NCI-H345 treated with DMSO at 0.1 percent for 48 hours (cell line): ENCODE measurements around the gene NRTN.
"Not testable (repeated sequence)": the region's sequence is repeated elsewhere in the genome, so short reads cannot be mapped to it uniquely, and the experiment has no call there.

Experiments used
- DNase-seq: peaks from one replicate; lab custom pipeline; 2025; ENCODE audit not compliant: unreplicated experiment; lab: John Stamatoyannopoulos, UW

NRTN gene, protein sequence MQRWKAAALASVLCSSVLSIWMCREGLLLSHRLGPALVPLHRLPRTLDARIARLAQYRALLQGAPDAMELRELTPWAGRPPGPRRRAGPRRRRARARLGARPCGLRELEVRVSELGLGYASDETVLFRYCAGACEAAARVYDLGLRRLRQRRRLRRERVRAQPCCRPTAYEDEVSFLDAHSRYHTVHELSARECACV

DNA sequence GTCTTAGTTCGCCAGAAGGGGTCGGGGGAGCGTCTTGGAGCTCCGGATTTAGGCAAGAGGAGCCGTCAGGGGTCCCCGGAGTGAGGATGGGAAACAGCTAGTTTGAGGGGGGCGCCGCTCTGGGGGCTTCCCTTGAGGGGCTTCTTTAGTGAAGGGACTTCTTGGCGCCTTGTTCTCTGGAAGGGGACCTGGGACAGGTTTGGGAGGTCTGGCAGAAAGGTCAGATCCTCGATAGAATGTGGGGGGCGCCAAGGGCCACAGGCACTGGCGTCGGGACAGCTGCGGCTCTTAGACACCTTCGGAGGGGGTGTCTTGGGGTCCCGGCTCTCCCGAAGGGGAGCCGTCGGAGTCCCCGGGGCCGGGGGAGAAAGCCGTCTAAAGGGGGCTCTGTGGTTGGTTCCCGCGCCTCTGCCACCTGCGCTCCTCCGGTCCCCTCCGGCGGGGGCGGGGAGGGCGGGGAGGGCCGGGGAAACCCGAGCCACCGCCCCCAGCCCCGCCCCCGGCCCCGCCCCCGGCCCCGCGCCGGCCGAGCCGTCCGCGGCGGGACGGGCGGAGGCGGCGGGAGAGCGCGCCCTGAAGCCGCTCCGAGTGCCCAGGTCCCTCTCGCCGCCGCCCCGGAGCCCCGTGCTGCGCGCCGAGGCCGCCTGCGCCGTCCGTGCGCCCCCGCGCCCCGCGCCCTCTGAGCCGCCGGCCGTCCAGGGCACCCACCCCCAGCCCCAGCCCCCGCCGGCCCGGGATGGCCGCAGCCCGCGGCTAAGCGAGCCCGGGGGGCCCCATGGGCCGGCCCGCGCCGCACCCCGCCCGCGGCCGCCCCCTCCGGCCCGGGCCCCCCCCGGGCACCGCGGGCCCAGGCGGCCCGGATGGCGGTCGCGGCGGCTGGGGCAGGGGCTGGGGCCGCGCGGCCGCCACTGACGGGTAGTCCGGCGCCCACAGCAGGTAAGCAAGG, at the start of gene NRTN:
NRTN (plus strand) TSS at position 552 of the 946 bp plus-strand sequence. CDS start 19,099 bp downstream, outside the sequence.
- peak; percentile 56 for DNase-seq

DNA sequence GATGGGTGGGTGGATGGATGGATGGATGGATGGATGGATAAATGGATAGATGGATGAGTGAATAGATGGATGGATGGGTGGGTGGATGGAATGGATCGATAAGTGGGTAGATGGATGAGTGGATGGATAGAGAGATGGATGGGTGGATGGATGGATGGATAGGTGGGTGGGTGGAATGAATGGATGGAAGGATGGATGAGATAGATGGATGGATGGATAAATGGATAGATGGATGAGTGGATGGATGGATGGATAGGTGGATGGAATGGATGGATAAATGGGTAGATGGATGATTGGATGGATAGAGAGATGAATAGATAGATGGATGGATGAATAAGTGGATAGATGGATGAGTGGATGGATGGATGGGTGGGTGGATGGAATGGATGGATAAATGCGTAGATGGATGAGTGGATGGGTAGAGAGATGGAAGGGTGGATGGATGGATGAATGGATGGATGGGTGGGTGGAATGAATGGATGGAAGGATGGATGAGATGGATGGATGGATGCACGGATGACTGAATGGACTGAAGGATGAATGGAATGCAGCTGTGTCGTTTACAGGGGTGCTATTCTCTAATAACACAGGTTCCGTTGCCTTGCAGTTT, 42.2 kb upstream of the NRTN start:
- DNase-seq, result no peak

DNA sequence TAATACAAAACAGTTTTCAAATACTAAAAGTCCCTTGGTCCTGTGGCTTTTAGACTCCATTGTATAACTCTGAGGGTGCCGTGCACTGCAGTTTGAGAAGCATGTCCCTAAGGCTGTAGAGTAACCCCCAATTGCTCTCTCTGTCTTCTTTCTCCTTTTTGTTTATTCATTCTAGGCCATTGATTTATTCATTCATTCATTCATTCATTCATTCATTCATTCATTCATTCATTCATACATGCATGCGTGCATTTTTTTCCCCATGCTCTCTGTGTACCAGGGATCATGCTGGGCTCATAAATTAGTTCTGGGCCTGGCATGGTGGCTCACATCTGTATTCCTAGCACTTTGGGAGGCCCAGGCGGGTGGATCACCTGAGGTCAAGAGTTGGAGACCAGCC, 39.6 kb upstream of the NRTN start:
- no peak for DNase-seq

GRCh38 chr19:5767949-5768348, 36.9 kb upstream of the NRTN start:
- no peak for DNase-seq

DNA sequence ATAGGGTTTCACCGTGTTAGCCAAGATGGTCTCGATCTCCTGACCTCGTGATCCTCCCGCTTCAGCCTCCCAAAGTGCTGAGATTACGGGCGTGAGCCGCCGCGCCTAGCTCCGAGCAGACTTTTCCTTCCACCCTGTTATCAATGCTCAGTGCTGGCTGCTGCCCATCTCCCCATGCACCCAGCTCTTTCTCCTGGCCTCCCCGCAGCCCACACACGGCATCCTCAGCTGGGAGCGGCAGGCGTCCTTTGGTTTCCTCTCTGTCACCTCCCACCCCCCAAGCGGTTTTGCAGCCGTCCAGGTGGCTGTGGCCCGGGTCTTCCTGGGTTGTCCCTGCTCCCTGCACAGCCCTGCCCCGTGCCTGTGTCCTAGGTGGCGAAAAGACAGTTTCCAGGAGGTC, 32.5 kb upstream of the NRTN start:
- no peak for DNase-seq

GRCh38 chr19:5773276-5773675, 31.6 kb upstream of the NRTN start:
- no peak for DNase-seq

- DNase-seq, result no peak
Measured at GRCh38 chr19:5774921-5775320, 29.9 kb upstream of the NRTN start.

DNA sequence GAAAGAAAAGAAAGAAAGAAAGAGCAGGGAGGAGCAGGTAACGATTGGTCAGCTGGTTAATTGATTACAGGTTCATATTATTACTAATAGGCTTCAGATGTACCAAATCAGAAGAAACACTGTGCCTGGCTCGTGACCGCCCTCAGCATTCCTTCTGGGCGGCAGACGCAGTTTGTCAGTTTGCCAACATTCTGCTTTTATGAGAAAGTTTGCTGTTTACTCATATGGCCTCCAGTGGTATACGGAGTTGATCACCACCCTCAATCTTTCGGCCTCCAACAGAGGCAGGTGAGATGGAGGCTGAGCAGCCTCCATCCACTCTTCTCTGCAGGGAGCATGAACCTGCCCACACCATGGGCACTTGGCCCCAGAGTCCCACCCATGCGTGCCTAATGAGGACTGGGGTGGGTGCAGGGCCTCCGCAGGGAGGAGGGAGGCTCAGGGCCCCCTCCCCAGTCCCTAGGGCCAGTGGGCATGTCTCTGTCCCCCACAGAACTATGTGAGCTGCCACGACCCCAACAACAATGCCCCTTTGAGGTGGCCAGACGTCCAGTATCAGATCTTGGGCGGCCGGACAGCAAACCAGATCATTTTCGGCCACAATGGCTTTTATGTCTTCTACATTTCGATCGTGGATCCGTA, 29.1 kb upstream of the NRTN start:
- DNase-seq, result no peak

DNA sequence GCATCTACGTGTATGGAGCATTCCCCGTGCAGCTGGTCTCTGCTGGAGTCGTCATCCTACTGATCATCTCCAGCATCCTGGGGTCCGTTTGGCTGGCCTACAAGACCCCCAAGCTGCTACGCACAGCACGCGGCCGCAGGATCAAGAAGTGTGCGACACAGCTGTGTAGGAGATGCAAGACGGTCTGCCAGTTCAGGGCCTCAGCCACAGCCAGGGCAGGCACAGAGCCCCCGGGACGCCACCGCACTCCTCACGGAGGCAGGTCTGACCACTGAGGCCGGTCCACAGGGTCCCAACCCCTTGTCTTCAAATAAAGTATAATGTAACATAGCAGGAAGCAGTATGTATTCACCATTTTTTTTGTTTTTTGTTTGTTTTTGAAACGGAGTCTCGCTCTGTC, 26.5 kb upstream of the NRTN start:
- DNase-seq, result no peak

DNA sequence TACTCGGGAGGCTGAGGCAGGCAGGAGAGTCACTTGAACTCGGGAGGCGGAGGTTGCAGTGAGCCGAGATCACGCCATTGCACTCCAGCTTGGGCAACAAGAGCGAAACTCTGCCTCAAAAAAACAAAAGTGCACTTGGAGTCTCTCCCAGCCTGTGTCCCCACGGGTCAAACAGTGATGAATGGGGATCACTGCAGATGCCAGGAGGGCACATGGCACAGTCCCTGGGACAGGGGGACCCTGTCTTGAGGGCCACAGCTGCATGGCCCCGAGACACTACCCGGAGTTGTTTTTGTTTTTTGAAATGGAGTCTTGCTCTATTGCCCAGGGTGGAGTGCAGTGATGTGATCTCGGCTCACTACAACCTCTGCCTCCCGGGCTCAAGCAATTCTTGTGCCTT, 24.0 kb upstream of the NRTN start:
- not testable (repeated sequence) for DNase-seq

DNA sequence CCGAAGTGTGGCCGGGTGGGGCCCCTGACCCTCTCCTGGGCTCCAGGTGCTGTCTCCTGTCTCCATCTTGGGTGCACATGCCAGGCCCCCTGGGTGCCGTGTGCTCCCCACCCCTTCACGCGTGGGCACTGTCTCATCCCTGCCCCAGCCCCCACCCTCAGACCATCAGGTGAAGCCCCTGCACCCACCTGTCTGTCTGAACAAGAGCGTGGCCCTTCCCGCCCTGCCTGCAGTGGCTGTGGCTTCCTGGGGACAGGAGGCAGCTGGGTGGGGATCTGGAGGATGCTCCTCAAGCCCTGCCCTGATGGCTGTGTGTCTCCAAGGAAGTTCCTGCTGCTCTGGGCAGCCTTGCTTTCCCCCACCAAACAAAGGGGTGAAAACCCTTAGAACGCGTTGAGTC, 22.5 kb upstream of the NRTN start:
- DNase-seq, result no peak

DNA sequence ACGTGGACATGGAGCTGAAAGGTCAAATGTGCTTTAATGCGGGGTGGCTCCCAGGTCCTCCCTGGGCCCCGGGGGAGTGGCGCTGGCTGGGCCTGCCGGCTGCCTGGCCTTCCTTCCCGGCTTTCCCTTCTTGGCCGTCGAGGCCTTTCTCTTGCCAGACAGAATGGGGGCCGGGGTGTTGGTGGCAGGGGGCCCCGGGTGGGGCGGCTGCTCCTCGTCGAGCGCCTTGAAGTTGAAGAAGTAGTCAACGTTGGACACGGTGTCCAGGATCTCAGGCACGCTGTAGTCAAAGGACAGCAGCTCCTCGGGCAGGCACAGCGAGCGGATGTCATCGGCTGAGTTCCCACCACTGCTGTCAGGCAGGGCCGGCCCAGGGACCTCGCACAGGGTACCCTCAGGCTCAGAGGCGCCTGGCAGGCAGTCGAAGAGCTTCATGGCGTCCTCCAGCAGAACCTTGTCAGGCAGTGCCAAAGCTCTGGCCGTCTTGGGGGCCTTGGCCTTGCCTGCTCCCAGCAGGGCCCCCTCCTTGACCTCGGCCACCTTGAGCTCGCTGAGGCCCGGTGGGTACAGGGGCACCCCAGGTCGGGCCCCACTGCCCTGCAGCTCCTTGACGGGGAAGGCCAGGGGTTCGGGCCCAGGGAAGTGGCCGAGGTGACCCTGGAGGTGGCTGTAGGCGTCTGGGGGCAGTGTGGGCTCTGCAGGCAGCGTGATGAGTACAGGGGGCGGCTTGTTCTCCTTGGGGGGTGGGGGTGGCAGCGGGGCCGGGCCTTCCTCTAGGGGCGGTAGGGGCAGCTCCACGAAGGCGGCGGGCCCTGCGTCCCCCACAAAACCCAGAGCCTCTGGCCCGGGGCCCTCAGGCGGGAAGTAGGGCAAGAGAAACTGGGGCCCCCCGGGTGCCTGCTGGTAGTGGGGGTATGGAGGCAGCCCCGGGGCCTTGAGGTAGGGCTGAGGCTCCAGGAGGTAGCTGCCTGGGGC, 21.6 kb upstream of the NRTN start:
- DNase-seq, result no peak

DNA sequence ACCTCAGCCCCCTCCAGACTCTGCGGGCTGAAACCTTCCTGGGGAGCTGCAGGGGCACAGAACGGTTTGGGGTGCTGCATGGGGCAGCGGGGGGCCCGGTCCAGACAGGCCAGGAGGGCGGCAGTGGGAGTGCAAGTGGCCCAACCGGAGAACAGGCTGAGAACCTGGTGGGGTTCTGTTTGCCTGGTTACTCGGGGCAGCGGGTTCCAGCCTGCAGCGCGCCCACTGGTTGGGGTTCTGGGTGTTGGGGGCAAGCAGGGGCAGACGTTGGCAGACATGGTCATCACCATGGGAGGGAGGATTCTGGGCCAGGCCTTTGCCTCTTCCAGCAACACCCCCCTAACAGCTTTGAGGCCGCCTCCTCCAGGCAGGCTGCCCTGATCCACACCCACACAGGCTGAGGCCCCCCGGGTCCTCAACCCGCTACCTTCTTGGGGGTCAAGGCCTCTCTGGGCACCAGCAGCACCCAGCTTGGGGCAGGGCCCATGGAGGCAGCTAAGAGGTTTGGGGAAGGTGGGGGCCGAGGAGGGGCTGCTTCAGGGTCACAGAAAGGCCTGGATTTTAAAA, 20.2 kb upstream of the NRTN start, which contains the start of gene PRR22:
PRR22 (minus strand) TSS at position 166 of the 567 bp plus-strand sequence; CDS start at position 80, 86 bp downstream.
- no peak for DNase-seq

DNA sequence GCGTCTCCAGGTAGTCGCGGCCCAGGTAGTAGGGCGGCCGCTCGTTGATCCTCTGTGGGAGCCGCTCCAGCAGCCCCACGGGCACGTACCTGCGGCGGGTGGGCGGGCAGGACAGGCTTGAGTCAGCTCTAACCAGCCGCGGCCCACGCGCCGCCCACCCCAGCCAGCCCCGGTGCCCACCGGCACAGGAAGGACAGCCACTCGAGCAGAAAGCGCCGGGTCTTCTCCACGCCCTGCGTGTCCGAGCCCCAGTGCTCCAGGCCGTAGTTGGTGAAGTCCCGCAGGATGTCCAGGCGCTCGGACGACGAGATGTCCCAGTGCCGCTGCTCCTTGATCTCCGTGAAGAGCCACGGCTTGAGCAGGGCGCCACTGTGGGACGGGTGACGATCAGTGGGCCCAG, 19.4 kb upstream of the NRTN start:
- no peak for DNase-seq

DNA sequence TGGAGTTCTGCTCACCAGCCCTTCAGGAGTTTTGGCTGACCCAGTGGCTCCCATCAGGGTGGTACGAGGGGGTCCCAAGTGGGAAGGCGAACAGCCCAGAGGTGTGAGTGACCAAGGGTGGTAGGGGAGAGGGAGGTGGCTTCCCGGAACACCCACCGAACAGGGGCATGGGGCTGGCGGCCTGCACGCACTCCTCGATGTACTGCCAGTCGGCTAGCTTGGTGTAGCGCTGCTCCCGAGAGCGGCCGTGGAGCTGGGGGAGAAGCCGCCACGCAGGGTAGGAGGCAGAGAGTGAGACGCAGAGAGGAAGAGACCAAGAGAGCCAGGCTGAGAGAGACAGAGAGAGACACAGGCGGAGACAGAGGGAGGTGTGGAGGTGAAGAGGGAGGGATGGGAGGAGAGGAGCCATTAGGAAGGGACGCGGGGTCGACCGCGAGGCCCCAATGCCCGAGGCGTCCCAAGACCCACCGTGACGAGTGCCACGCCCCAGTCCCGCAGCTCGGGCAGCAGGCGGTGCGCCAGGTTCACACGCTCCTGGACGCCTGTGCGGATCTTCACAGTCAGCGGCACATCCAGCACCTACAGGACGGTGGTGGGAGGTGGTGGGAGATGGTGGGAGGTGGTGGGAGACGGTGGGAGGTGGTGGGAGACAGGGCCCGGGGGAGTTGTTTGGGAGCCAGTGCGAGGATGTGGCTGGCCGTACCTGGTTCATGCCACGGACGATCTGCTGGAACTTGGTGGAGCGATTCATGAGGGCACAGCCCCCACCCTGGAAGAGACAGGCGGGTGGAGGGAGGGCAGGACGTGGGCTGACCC, 18.1 kb upstream of the NRTN start:
- no peak for DNase-seq

DNA sequence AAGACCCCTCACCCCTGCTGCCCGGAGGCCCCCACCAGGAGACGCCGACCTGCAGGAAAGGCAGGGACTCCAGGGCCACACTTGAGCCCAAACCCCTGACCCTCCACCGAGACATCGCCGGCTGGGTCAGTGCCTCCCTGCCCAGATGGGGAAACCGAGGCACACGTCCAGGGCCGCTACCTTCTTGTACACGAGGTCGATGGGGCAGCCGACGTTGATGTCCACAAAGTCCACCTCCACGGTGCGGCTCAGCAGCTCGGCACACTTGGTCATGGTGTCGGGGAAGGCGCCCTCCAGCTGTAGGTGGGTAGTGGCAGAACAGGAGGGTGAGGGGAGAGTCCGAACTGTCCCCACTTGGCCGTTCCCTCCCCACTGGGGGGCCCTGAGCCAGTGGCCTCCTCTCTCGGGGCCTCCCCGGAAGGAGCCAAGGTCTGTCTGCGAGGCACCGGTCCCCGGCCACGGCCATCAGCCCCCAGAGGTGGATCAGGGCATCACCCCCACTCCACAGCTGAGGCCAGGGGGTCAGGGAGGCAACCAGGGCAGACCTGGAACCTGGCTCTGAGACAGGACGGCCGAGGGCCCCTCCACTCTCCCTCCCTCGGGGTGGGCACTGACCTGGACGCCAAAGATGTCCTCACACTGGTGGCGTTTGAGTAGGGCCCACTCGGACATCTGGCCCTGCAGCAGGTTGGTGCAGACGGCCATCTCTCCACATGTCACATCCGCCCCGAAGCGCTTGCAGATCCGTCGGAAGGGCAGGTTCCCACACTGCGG, 17.3 kb upstream of the NRTN start:
- no peak for DNase-seq

GRCh38 chr19:5788422-5788821, 16.4 kb upstream of the NRTN start:
- DNase-seq, result no peak

DNA sequence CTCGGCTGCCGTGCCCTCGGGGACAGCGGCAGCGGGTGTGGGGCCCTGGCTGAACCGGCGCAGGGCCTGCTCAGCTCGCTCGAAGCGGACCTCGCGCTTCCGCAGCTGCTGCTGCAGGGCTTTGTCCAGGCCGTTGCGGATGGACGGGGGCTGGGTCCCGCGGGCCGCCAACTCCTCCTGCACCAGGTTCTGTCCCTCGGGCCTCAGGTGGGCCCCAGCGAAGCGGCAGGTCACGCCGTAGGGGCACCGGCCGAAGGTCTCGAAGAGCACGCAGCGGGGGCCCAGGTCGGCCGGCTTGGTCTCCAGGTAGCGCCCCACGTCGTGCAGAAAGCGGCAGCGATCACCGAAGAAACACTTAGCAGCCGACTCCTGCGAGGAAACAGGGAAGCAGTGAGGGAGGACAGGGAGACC, 15.5 kb upstream of the NRTN start:
- DNase-seq, result no peak
